Left ventricle myocardium inferior (tissue), 1 donor: ENCODE measurements around the gene MIGA2. TPM values are rescaled to one million over a fixed set of nuclear protein-coding genes. Genes with fewer than 3 reads are reported as not detected.
"Not testable (repeated sequence)": the region's sequence is repeated elsewhere in the genome, so short reads cannot be mapped to it uniquely, and the experiment has no call there.

ENCODE experiments used
- DNase-seq: peaks from one replicate; pipeline ENCODE4 v3.0.0-alpha.2; 2020
- H3K27ac ChIP-seq: fragments of 200-600 bp; replicated peaks from 2 replicates; pipeline ENCODE4 v1.8.0; 2021
- H3K27me3 ChIP-seq: fragments of 200-600 bp; 2 replicates; pipeline ENCODE4 v1.8.0; 2021; ENCODE audit warnings: low read depth
- H3K36me3 ChIP-seq: fragments of 200-600 bp; 2 replicates; pipeline ENCODE4 v1.8.0; 2021
- H3K4me1 ChIP-seq: fragments of 200-600 bp; 2 replicates; pipeline ENCODE4 v1.8.0; 2021
- H3K4me3 ChIP-seq: fragments of 200-600 bp; 2 replicates; pipeline ENCODE4 v1.8.0; 2021; ENCODE audit warnings: mild to moderate bottlenecking, moderate library complexity
- H3K9me3 ChIP-seq: fragments of 200-600 bp; replicated peaks from 2 replicates; pipeline ENCODE4 v1.8.0; 2021
- intact Hi-C: fragments of 100-400 bp; cut with micrococcal nuclease; formaldehyde crosslinking; loops from one replicate; pipeline ENCODE4 v1.11.0; 2022
- total RNA-seq: library from RNA; stranded (reverse); fragmentation: NEBNext Ultra II Directional; extraction: Animal tissue kit (Norgen Biotek cat#: 25700); gene quantifications from one replicate; pipeline ENCODE4 v1.2.1, GENCODE V29; 2021
- TF ChIP-seq, protein P1 (sequence below): fragments of 200-600 bp; IDR thresholded peaks from 2 replicates; pipeline ENCODE4 v1.8.0; 2021; ENCODE audit warnings: antibody characterized with exemption, mild to moderate bottlenecking, borderline replicate concordance
- donor health status: DM: no; HTN: yes; CAD: no; lungs with severe emphysema.

Gene MIGA2
- total RNA-seq, 1 donor from 2014 or later: 35.6 TPM

DNA sequence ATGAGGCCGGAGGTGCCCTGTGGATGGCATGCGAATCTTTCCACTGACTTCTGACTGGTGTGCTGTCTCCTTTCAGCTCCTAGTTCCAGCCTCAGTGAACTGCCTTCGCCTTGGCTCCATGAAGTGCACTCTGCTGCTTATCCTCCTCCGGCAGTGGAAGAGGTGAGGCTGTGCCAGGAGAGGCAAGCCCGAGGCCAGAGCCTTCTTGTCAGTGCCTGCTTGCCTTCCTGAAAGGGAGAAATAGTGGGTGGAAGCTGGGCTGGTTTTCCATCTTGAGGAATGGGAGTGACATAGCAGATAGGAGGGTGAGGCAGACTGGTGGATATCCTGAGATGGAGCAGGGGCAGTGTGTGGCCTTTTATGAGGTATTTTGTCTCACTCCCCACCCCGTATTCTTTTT, 38.0 kb upstream of the MIGA2 start:
- TF ChIP-seq, protein P1, sequence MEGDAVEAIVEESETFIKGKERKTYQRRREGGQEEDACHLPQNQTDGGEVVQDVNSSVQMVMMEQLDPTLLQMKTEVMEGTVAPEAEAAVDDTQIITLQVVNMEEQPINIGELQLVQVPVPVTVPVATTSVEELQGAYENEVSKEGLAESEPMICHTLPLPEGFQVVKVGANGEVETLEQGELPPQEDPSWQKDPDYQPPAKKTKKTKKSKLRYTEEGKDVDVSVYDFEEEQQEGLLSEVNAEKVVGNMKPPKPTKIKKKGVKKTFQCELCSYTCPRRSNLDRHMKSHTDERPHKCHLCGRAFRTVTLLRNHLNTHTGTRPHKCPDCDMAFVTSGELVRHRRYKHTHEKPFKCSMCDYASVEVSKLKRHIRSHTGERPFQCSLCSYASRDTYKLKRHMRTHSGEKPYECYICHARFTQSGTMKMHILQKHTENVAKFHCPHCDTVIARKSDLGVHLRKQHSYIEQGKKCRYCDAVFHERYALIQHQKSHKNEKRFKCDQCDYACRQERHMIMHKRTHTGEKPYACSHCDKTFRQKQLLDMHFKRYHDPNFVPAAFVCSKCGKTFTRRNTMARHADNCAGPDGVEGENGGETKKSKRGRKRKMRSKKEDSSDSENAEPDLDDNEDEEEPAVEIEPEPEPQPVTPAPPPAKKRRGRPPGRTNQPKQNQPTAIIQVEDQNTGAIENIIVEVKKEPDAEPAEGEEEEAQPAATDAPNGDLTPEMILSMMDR: no peak
- peaks cover 98% of the 10 kb centered on the region for H3K36me3 ChIP-seq
- no peaks in the 10 kb centered on the region for H3K9me3 ChIP-seq
- no peak overlapping the region for H3K4me3 ChIP-seq
- H3K27ac ChIP-seq: no peak overlapping the region
- peaks cover 5% of the 10 kb centered on the region for H3K4me1 ChIP-seq
- DNase-seq: no peak
- intact Hi-C loops: no loop called here
- H3K27me3 ChIP-seq: no peaks in the 10 kb centered on the region

DNA sequence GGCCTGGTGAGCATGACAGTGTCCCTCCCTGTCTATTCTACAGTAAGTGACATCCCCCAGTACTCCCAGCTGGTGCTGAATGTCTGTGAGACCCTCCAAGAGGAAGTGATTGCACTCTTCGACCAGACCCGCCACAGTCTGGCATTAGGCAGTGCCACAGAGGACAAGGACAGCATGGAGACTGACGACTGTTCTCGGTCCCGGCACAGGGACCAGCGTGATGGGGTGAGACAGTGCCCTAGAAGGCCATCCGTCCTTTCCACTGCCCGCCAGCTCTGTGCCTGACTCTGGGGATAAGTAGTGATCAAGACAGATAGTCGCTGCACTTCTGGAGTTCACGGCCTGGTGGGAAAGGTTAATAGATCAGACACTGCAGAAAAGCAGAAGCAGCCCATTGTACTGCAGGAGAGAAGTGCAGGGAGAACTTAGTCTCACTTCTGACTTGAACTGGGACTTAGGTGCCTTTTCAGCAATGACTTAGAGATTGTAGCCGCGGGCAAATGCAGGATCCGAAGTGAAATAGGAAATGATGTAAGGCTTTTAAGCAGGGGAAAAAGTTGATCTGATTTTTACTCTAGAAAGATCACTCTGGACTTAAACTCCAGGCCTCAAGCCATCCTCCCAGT, 36.7 kb upstream of the MIGA2 start:
- intact Hi-C loops: no loop called here
- no peak overlapping the region for H3K4me3 ChIP-seq
- DNase-seq: no peak
- H3K36me3 ChIP-seq: peaks cover 97% of the 10 kb centered on the region
- peaks cover 5% of the 10 kb centered on the region for H3K4me1 ChIP-seq
- no peaks in the 10 kb centered on the region for H3K9me3 ChIP-seq
- H3K27me3 ChIP-seq: no peaks in the 10 kb centered on the region
- H3K27ac ChIP-seq: no peak overlapping the region
- TF ChIP-seq, protein P1: no peak

DNA sequence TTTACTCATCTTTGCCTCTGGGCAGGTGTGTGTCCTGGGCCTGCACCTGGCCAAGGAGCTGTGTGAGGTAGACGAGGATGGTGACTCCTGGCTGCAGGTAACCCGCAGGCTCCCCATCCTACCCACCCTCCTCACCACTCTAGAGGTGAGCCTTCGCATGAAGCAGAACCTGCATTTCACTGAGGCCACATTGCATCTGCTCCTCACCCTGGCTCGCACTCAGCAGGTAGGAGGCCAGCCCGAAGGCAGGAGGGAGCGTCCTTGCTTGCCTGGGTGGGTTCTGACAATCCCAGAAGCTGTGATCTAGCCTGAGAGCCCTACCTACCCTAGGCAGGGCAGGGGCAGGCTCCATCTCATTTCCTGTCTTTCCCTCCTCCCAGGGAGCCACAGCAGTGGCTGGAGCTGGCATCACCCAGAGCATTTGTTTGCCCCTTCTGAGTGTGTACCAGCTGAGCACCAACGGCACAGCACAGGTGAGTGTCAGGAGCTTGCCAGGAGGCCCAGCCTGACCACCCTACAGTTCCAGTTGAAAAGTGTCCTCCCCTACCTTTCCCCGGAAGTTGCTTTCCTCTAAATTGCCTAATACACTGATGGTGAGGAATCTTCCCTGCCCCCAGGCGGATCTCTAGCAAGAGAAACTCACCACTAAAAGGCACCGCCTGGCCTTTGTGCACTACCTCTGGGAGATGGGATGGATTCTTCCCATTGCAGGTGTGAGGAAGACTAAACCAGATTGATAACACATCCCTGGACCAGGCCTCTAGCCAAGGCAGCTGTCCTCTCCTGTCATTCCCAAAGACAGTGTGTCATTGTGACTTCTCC, 34.7 kb upstream of the MIGA2 start:
- DNase-seq: no peak
- Histone ChIP-seq H3K9me3 (no peaks in the 10 kb centered on the region), H3K36me3 (peaks cover 96% of the 10 kb centered on the region), H3K27me3 (no peaks in the 10 kb centered on the region), H3K4me3 (no peak overlapping the region), H3K4me1 (peaks cover 7% of the 10 kb centered on the region), H3K27ac (no peak overlapping the region)
- TF ChIP-seq, protein P1: no peak
- intact Hi-C loops: no loop called here

DNA sequence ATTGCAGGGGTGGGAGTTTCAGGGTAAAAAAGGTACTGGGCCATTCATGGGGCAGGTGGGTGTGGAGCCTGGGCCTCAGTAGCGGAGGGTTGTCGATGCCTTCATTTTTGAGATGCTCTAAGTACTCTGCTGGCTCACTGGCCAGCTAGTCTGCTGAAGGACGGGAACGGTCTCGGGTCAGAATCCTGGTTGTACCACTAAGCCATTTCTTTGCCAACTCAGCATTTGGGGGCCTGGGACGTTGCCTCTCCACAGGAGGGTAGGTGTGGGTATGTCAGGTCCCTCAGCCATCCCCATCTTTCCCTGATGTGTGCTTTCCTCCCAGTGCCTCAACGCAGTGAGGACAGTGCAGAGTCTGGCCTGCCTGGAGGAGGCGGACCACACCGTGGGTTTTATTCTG, 33.4 kb upstream of the MIGA2 start:
- H3K36me3 ChIP-seq: peaks cover 86% of the 10 kb centered on the region
- TF ChIP-seq, protein P1: no peak
- no peak overlapping the region for H3K4me3 ChIP-seq
- H3K27ac ChIP-seq: no peak overlapping the region
- intact Hi-C loops: no loop called here
- DNase-seq: no peak
- no peaks in the 10 kb centered on the region for H3K9me3 ChIP-seq
- no peaks in the 10 kb centered on the region for H3K27me3 ChIP-seq
- H3K4me1 ChIP-seq: peaks cover 19% of the 10 kb centered on the region

DNA sequence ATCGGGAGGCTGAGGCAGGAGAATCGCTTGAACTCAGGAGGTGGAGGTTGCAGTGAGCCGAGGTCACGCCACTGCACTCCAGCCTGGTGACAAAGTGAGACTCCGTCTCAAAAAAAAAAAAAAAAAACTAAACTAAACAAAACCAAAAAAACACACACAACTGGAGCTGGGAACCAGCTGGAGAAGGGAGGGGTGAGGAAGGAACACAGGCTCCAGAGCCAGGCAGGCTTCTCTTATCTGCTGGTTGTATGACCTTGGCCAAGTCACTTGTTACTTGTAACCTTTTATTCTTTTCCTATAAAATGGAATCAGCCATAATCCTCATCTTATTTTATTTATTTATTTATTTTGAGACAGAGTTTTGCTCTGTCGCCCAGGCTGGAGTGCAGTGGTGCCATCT, 32.3 kb upstream of the MIGA2 start:
- not testable (repeated sequence) for H3K4me3 ChIP-seq
- H3K36me3 ChIP-seq: peaks cover 85% of the 10 kb centered on the region

More for the DNA sequence above, 32.3 kb upstream of the MIGA2 start:
- H3K9me3 ChIP-seq, DNase-seq, H3K27me3 ChIP-seq, H3K27ac ChIP-seq, intact Hi-C loops: not testable (repeated sequence)
- H3K4me1 ChIP-seq: peaks cover 19% of the 10 kb centered on the region
